ENCODE data around the gene RNF13. TPM values are rescaled to one million over a fixed set of nuclear protein-coding genes. Genes with fewer than 3 reads are reported as not detected.
A peak's percentile ranks its signal among the peaks of the same experiment; 100 is the strongest.

RNF13 gene
- polyA plus RNA-seq, 4 donors, result 20.8 to 62.7 (median 32.7) TPM

DNA sequence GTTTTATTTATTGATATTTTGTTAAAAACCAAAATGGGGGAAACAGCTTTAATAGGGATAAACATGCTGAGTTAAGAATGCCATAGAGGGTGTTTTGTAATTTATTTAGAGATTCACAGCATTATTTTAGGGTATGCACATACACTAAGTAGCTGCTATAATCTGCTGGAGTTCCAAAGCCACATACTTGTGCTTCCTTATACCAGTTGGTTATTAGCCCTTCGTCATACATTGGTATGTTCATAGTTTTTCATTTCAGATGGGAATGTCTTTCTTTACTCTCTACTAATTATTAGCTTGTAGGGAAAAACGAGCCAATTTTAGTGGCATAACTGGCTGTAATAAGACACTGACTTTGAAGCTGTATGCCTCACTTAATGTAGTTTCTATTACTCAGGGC is 82.8 kb downstream of the RNF13 start:
- FAIRE-seq, result no peak
- no peaks in the 10 kb centered on the region for H3K4me1 ChIP-seq (ENCODE audit: control insufficient read depth in 3 of 3, insufficient read depth in 2 of 3, low read depth in 1 of 3, low read length in 2 of 3)
- 88 to 91% (median 89%) methylated on average over 2 of the region's 2 CpGs for WGBS, 3 donors

DNA sequence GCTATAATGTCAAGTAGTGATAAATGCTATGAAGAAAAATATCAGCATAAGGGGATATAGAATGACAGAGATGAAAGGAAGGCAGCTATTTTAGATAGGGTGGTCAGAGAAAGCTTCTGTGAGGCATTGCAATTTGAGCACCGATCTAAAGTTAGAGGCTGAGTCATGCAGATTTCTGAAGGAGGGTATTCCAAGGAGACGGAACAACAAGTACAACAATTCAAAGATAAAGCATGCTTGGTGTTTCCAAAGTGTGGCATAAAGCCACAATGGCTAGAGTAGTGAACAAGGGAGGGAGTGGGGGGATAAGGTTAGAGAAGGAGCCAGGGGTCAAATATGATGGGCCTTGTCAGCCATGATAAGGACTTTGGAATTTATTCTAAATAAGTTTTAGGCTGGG is 85.8 kb downstream of the RNF13 start:
- no peaks in the 10 kb centered on the region for H3K27me3 ChIP-seq (ENCODE audit: control insufficient read depth in 3 of 3, insufficient read depth in 3 of 3, low read length in 3 of 3)
- no peaks in the 10 kb centered on the region for H3K4me1 ChIP-seq (ENCODE audit: control insufficient read depth in 3 of 3, insufficient read depth in 2 of 3, low read depth in 1 of 3, low read length in 2 of 3)
- 86 to 96% (median 91%) methylated on average over 2 of the region's 2 CpGs for WGBS, 3 donors
- peaks cover 0 to 3% (median 2%) of the 10 kb centered on the region in 3 donors for H3K36me3 ChIP-seq (ENCODE audit: control insufficient read depth in 3 of 3, insufficient read depth in 2 of 3, low read depth in 1 of 3, low read length in 3 of 3)
- FAIRE-seq (no peak), DNase-seq (no peak)
- H3K9me3 ChIP-seq (ENCODE audit: control insufficient read depth in 2 of 2, insufficient read depth in 1 of 2, low read depth in 1 of 2, low read length in 1 of 2), result no peaks in the 10 kb centered on the region
- no peak overlapping the region for H3K4me3 ChIP-seq (ENCODE audit: low read depth in 1 of 3, low read length in 3 of 3)
- H3K27ac ChIP-seq (ENCODE audit: low read depth in 1 of 3, low read length in 2 of 3), result no peak overlapping the region

More for the DNA sequence above, 82.8 kb downstream of the RNF13 start:
- no peak overlapping the region for H3K4me3 ChIP-seq (ENCODE audit: low read depth in 1 of 3, low read length in 3 of 3)
- no peaks in the 10 kb centered on the region for H3K27me3 ChIP-seq (ENCODE audit: control insufficient read depth in 3 of 3, insufficient read depth in 3 of 3, low read length in 3 of 3)
- H3K27ac ChIP-seq (ENCODE audit: low read depth in 1 of 3, low read length in 2 of 3), result no peak overlapping the region
- no peaks in the 10 kb centered on the region for H3K9me3 ChIP-seq (ENCODE audit: control insufficient read depth in 2 of 2, insufficient read depth in 1 of 2, low read depth in 1 of 2, low read length in 1 of 2)
- no peak for DNase-seq
- H3K36me3 ChIP-seq (ENCODE audit: control insufficient read depth in 3 of 3, insufficient read depth in 2 of 3, low read depth in 1 of 3, low read length in 3 of 3), result peaks cover 0 to 3% (median 2%) of the 10 kb centered on the region in 3 donors

- H3K4me1 ChIP-seq (ENCODE audit: control insufficient read depth in 3 of 3, insufficient read depth in 2 of 3, low read depth in 1 of 3, low read length in 2 of 3), result no peaks in the 10 kb centered on the region
- H3K27ac ChIP-seq (ENCODE audit: low read depth in 1 of 3, low read length in 2 of 3), result no peak overlapping the region
- peaks cover 0 to 3% (median 2%) of the 10 kb centered on the region in 3 donors for H3K36me3 ChIP-seq (ENCODE audit: control insufficient read depth in 3 of 3, insufficient read depth in 2 of 3, low read depth in 1 of 3, low read length in 3 of 3)
- DNase-seq (no peak), FAIRE-seq (no peak)
- no peak overlapping the region for H3K4me3 ChIP-seq (ENCODE audit: low read depth in 1 of 3, low read length in 3 of 3)
- no peaks in the 10 kb centered on the region for H3K9me3 ChIP-seq (ENCODE audit: control insufficient read depth in 2 of 2, insufficient read depth in 1 of 2, low read depth in 1 of 2, low read length in 1 of 2)
- H3K27me3 ChIP-seq (ENCODE audit: control insufficient read depth in 3 of 3, insufficient read depth in 3 of 3, low read length in 3 of 3), result no peaks in the 10 kb centered on the region
Observed at GRCh38 chr3:149900322-149900721, 87.3 kb downstream of the RNF13 start.

- Histone ChIP-seq H3K36me3 (ENCODE audit: control insufficient read depth in 3 of 3, insufficient read depth in 2 of 3, low read depth in 1 of 3, low read length in 3 of 3) (peaks cover 0 to 3% (median 3%) of the 10 kb centered on the region in 3 donors), H3K4me1 (ENCODE audit: control insufficient read depth in 3 of 3, insufficient read depth in 2 of 3, low read depth in 1 of 3, low read length in 2 of 3) (no peaks in the 10 kb centered on the region), H3K9me3 (ENCODE audit: control insufficient read depth in 2 of 2, insufficient read depth in 1 of 2, low read depth in 1 of 2, low read length in 1 of 2) (no peaks in the 10 kb centered on the region), H3K27ac (ENCODE audit: low read depth in 1 of 3, low read length in 2 of 3) (no peak overlapping the region), H3K4me3 (ENCODE audit: low read depth in 1 of 3, low read length in 3 of 3) (no peak overlapping the region), H3K27me3 (ENCODE audit: control insufficient read depth in 3 of 3, insufficient read depth in 3 of 3, low read length in 3 of 3) (no peaks in the 10 kb centered on the region)
- DNase-seq, result no peak
- no peak for FAIRE-seq
Observed at GRCh38 chr3:149901770-149902169, 88.8 kb downstream of the RNF13 start.

DNA sequence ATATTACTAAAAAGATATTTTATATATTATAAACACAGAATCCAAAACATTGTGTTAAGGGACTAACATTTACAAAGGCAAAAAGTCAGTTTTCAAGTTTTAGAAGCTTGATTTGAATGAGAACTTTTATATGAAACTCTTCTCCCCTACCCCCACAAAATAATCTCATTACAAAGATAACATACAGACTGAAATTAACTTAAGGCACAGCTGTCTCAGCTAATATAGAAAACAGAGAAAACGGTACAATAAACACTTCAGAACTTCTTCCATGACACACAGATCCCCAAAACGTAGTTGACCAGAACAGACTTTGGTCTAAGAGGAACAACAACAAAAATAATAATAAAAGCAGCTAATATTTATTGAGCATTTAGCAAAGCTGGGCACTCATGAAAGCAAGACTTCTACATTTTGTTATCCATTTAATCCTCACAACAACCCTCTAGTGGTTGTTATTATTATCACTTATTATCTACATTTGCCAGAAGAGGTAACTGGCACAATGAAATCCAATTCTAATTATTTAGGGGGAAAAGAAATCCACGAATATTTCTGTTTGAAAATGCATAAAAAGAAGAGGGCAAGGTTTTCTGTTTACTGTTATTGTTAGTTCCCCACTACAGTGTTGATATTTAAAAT is 89.6 kb downstream of the RNF13 start:
- peaks cover 0 to 3% (median 1%) of the 10 kb centered on the region in 3 donors for H3K36me3 ChIP-seq (ENCODE audit: control insufficient read depth in 3 of 3, insufficient read depth in 2 of 3, low read depth in 1 of 3, low read length in 3 of 3)
- no peaks in the 10 kb centered on the region for H3K27me3 ChIP-seq (ENCODE audit: control insufficient read depth in 3 of 3, insufficient read depth in 3 of 3, low read length in 3 of 3)
- H3K4me3 ChIP-seq (ENCODE audit: low read depth in 1 of 3, low read length in 3 of 3), result no peak overlapping the region
- no peaks in the 10 kb centered on the region for H3K4me1 ChIP-seq (ENCODE audit: control insufficient read depth in 3 of 3, insufficient read depth in 2 of 3, low read depth in 1 of 3, low read length in 2 of 3)
- DNase-seq (no peak), FAIRE-seq (no peak)
- no peak overlapping the region for H3K27ac ChIP-seq (ENCODE audit: low read depth in 1 of 3, low read length in 2 of 3)
- no peaks in the 10 kb centered on the region for H3K9me3 ChIP-seq (ENCODE audit: control insufficient read depth in 2 of 2, insufficient read depth in 1 of 2, low read depth in 1 of 2, low read length in 1 of 2)
- WGBS, 3 donors, result 78 to 87% (median 86%) methylated on average over 3 of the region's 3 CpGs

DNA sequence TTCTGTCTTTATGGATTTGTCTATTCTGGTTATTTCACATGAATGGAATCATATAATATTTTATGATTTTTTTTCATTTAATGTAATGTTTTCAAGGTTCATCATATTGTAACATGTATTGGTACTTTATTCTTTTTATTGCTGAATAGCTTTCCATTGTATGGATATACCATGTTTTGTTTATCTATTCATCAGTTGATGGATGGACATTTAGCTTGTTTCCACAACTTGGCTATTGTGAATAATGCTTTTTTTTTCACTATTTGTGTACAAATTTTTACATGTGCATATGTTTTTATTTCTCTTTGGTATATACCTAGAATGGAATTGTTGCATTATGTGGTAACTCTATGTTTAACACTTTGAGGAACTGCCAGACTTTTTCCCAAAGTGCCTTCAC is 93.0 kb downstream of the RNF13 start:
- H3K4me3 ChIP-seq (ENCODE audit: low read depth in 1 of 3, low read length in 3 of 3), result no peak overlapping the region
- DNase-seq, result no peak
- no peak for FAIRE-seq

GRCh38 chr3:149908424-149908957 is 95.5 kb downstream of the RNF13 start:
- peaks cover 0 to 3% (median 0%) of the 10 kb centered on the region in 3 donors for H3K36me3 ChIP-seq (ENCODE audit: control insufficient read depth in 3 of 3, insufficient read depth in 2 of 3, low read depth in 1 of 3, low read length in 3 of 3)
- FAIRE-seq (no peak), DNase-seq (peak; percentile 2 to 19)
- H3K4me3 ChIP-seq (ENCODE audit: low read depth in 1 of 3, low read length in 3 of 3), result no peak overlapping the region
- no peaks in the 10 kb centered on the region for H3K4me1 ChIP-seq (ENCODE audit: control insufficient read depth in 3 of 3, insufficient read depth in 2 of 3, low read depth in 1 of 3, low read length in 2 of 3)
- H3K27me3 ChIP-seq (ENCODE audit: control insufficient read depth in 3 of 3, insufficient read depth in 3 of 3, low read length in 3 of 3), result no peaks in the 10 kb centered on the region
- no peaks in the 10 kb centered on the region for H3K9me3 ChIP-seq (ENCODE audit: control insufficient read depth in 2 of 2, insufficient read depth in 1 of 2, low read depth in 1 of 2, low read length in 1 of 2)
- H3K27ac ChIP-seq (ENCODE audit: low read depth in 1 of 3, low read length in 2 of 3), result no peak overlapping the region

More for the DNA sequence above, 93.0 kb downstream of the RNF13 start:
- no peaks in the 10 kb centered on the region for H3K9me3 ChIP-seq (ENCODE audit: control insufficient read depth in 2 of 2, insufficient read depth in 1 of 2, low read depth in 1 of 2, low read length in 1 of 2)
- H3K27me3 ChIP-seq (ENCODE audit: control insufficient read depth in 3 of 3, insufficient read depth in 3 of 3, low read length in 3 of 3), result no peaks in the 10 kb centered on the region
- H3K27ac ChIP-seq (ENCODE audit: low read depth in 1 of 3, low read length in 2 of 3), result no peak overlapping the region
- H3K36me3 ChIP-seq (ENCODE audit: control insufficient read depth in 3 of 3, insufficient read depth in 2 of 3, low read depth in 1 of 3, low read length in 3 of 3), result peaks cover 0 to 3% (median 0%) of the 10 kb centered on the region in 3 donors
- H3K4me1 ChIP-seq (ENCODE audit: control insufficient read depth in 3 of 3, insufficient read depth in 2 of 3, low read depth in 1 of 3, low read length in 2 of 3), result no peaks in the 10 kb centered on the region

GRCh38 chr3:149909923-149910322 is 96.9 kb downstream of the RNF13 start:
- H3K4me3 ChIP-seq (ENCODE audit: low read depth in 1 of 3, low read length in 3 of 3), result no peak overlapping the region
- no peak overlapping the region for H3K27ac ChIP-seq (ENCODE audit: low read depth in 1 of 3, low read length in 2 of 3)
- no peak for FAIRE-seq
- H3K27me3 ChIP-seq (ENCODE audit: control insufficient read depth in 3 of 3, insufficient read depth in 3 of 3, low read length in 3 of 3), result no peaks in the 10 kb centered on the region
- peaks cover 0 to 3% (median 2%) of the 10 kb centered on the region in 3 donors for H3K36me3 ChIP-seq (ENCODE audit: control insufficient read depth in 3 of 3, insufficient read depth in 2 of 3, low read depth in 1 of 3, low read length in 3 of 3)
- H3K9me3 ChIP-seq (ENCODE audit: control insufficient read depth in 2 of 2, insufficient read depth in 1 of 2, low read depth in 1 of 2, low read length in 1 of 2), result no peaks in the 10 kb centered on the region
- DNase-seq, result no peak
- WGBS, 3 donors, result 97 to 99% (median 99%) methylated on average over 4 of the region's 4 CpGs
- H3K4me1 ChIP-seq (ENCODE audit: control insufficient read depth in 3 of 3, insufficient read depth in 2 of 3, low read depth in 1 of 3, low read length in 2 of 3), result no peaks in the 10 kb centered on the region

- Histone ChIP-seq H3K27ac (ENCODE audit: low read depth in 1 of 3, low read length in 2 of 3) (no peak overlapping the region), H3K36me3 (ENCODE audit: control insufficient read depth in 3 of 3, insufficient read depth in 2 of 3, low read depth in 1 of 3, low read length in 3 of 3) (peaks cover 2 to 4% (median 2%) of the 10 kb centered on the region in 3 donors), H3K9me3 (ENCODE audit: control insufficient read depth in 2 of 2, insufficient read depth in 1 of 2, low read depth in 1 of 2, low read length in 1 of 2) (no peaks in the 10 kb centered on the region), H3K4me3 (ENCODE audit: low read depth in 1 of 3, low read length in 3 of 3) (no peak overlapping the region), H3K4me1 (ENCODE audit: control insufficient read depth in 3 of 3, insufficient read depth in 2 of 3, low read depth in 1 of 3, low read length in 2 of 3) (no peaks in the 10 kb centered on the region), H3K27me3 (ENCODE audit: control insufficient read depth in 3 of 3, insufficient read depth in 3 of 3, low read length in 3 of 3) (no peaks in the 10 kb centered on the region)
- FAIRE-seq (no peak), DNase-seq (no peak)
- WGBS, 3 donors, result 92 to 93% (median 92%) methylated on average over 5 of the region's 5 CpGs
Observed at GRCh38 chr3:149917124-149917667, 104.2 kb downstream of the RNF13 start.
